Measurements from ENCODE around the gene KIF3A.

KIF3A gene

DNA sequence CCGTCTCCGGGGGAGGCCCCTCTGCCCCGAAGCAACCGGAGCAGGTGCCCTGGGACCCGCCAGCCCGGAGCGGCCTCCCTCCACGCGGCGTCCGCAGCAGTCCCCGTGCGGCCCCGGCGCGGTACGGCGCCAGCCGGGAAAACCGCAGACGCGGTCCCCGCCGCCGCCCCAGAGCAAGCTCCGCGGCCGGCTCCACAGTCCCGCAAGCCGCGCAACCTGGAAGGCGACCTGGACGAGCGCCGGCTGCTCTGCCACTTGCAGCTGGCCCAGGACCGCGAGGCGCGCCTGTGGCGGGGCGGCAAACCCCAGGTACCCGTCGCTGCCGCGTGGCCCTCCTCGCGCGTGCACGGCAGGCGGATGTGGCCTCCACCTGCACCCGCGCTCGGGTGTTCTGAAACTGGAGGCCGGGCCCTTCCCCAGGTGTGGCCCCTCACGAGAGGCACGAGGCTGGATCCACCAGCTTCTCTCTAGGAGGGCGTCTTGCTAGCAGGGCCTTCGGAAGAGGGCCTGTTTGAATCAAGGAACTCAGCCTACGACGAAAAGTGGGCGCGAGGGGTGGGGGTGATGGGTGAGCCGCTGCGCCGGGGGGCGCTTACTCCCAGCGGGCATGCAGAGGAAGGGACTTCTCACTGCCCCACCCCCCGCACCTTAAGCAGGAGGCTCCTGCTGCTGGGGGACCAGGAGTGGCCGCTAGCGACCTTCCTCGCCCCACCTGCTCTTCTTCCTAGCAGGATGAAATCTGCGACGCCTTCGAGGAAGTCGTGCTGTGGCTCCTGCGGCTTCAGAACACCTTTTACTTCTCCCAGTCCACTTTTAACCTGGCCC, 10.5 kb upstream of the KIF3A start:
- Histone ChIP-seq H3K4me3 (ENCODE audit: low read depth, low read length, poor library complexity, severe bottlenecking) (peak overlapping the region; percentile 69), H3K79me2 (ENCODE audit: insufficient read depth, low read length) (no peaks in the 10 kb centered on the region), H3K36me3 (ENCODE audit: insufficient read depth, low read length) (no peaks in the 10 kb centered on the region), H3K9ac (ENCODE audit: low read length) (peak overlapping the region; percentile 53), H3K9me3 (ENCODE audit: low read length) (no peaks in the 10 kb centered on the region), H2AFZ (ENCODE audit: low read length) (no peak overlapping the region), H3K4me1 (ENCODE audit: insufficient read depth, low read length, severe bottlenecking) (peaks cover 21% of the 10 kb centered on the region), H3K27ac (ENCODE audit: low read depth, low read length, poor library complexity, severe bottlenecking) (no peak overlapping the region), H3F3A (ENCODE audit: insufficient read depth, low read length) (no peaks in the 10 kb centered on the region), H4K20me1 (ENCODE audit: insufficient read depth, low read length) (no peaks in the 10 kb centered on the region), H3K4me2 (ENCODE audit: low read length) (peak overlapping the region; percentile 96), H3K27me3 (ENCODE audit: insufficient read depth, low read length) (peaks cover 3% of the 10 kb centered on the region; the same call in 1 of the 2 replicates), H3K9me2 (ENCODE audit: low read depth, low read length) (no peaks in the 10 kb centered on the region)
- no peak for TF ChIP-seq EZH2 (IDR thresholded peaks at IDR 0.05; ENCODE audit: borderline replicate concordance, low read length)
- TF ChIP-seq, protein P1, sequence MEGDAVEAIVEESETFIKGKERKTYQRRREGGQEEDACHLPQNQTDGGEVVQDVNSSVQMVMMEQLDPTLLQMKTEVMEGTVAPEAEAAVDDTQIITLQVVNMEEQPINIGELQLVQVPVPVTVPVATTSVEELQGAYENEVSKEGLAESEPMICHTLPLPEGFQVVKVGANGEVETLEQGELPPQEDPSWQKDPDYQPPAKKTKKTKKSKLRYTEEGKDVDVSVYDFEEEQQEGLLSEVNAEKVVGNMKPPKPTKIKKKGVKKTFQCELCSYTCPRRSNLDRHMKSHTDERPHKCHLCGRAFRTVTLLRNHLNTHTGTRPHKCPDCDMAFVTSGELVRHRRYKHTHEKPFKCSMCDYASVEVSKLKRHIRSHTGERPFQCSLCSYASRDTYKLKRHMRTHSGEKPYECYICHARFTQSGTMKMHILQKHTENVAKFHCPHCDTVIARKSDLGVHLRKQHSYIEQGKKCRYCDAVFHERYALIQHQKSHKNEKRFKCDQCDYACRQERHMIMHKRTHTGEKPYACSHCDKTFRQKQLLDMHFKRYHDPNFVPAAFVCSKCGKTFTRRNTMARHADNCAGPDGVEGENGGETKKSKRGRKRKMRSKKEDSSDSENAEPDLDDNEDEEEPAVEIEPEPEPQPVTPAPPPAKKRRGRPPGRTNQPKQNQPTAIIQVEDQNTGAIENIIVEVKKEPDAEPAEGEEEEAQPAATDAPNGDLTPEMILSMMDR (IDR thresholded peaks at IDR 0.05; ENCODE audit: low read length) = no peak

DNA sequence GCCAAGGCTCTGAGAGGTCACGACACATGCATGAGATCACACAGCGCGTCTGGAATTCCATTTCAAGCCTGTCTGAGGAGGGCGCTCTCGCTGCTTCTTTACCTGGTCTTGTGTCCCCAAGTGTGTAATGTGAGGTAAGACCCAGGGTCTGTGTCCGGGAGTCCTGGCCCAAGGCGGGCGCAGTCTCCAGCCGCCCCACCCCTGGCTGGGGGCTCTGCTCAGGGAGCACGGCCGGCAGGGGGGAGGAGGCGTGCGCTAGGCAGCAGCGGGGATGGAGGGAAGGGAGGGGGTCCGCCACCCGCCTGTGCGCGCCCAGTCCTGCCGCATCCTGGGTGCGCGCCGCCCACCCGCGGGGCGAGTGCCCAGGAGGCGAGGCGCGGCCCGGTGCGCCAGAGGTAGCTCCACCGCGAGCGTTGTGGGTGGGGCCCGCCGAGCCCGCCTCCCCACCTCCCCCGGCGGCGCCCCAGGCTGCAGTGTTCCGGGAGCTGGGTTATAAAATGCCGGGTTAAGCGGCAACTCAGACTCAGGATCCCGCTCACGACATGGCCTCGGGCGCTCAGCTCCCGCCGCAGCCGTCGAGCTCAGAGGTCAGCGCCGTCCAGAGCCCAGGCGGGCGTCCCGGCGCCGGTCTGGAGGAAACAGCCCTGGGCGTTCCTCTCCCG, 9.7 kb upstream of the KIF3A start, which contains the start of gene CCNI2:
TSS of gene CCNI2 (plus strand) at position 473 of the 662 bp plus-strand sequence. CDS start at position 543, 70 bp downstream.
- no peaks in the 10 kb centered on the region for H4K20me1 ChIP-seq (ENCODE audit: insufficient read depth, low read length)
- H3K4me1 ChIP-seq (ENCODE audit: insufficient read depth, low read length, severe bottlenecking) = peaks cover 21% of the 10 kb centered on the region
- no peak within 1 kb of the TSS for H3K27ac ChIP-seq (ENCODE audit: low read depth, low read length, poor library complexity, severe bottlenecking)
- H2AFZ ChIP-seq (ENCODE audit: low read length) = no peak within 1 kb of the TSS
- H3K36me3 ChIP-seq (ENCODE audit: insufficient read depth, low read length) = no peaks in the 10 kb centered on the region
- no peaks in the 10 kb centered on the region for H3F3A ChIP-seq (ENCODE audit: insufficient read depth, low read length)
- no peaks in the 10 kb centered on the region for H3K9me3 ChIP-seq (ENCODE audit: low read length)
- no peaks in the 10 kb centered on the region for H3K79me2 ChIP-seq (ENCODE audit: insufficient read depth, low read length)
- peak within 1 kb of the TSS; percentile 53 for H3K9ac ChIP-seq (ENCODE audit: low read length)
- H3K4me3 ChIP-seq (ENCODE audit: low read depth, low read length, poor library complexity, severe bottlenecking) = peak within 1 kb of the TSS; percentile 69
- TF ChIP-seq EZH2 (IDR thresholded peaks at IDR 0.05; ENCODE audit: borderline replicate concordance, low read length) = no peak
- TF ChIP-seq, protein P1 (IDR thresholded peaks at IDR 0.05; ENCODE audit: low read length) = peak; percentile 66
- peak within 1 kb of the TSS; percentile 96 for H3K4me2 ChIP-seq (ENCODE audit: low read length)
- no peaks in the 10 kb centered on the region for H3K9me2 ChIP-seq (ENCODE audit: low read depth, low read length)
- H3K27me3 ChIP-seq (ENCODE audit: insufficient read depth, low read length) = peaks cover 3% of the 10 kb centered on the region; the same call in 1 of the 2 replicates

DNA sequence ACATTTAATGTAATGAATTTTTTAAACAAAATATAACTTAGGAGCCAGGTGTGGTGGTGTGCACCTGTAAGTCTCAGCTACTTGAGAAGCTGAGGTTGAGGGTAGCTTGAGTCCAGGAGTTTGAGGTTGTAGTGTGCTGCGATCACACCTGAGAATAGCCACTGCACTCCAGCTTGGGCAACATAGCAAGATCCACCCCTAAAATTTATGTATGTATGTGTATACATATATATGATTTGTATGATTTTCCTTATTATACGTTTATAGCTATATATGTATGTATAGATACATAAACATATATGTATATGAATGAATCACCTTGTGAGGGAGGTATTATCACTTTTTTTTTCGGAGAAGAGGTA, 9.2 kb upstream of the KIF3A start:
- H3K4me3 ChIP-seq (ENCODE audit: low read depth, low read length, poor library complexity, severe bottlenecking) = peak overlapping the region; percentile 69
- peak overlapping the region; percentile 96 for H3K4me2 ChIP-seq (ENCODE audit: low read length)
- H3K9me2 ChIP-seq (ENCODE audit: low read depth, low read length) = no peaks in the 10 kb centered on the region
- H3K27me3 ChIP-seq (ENCODE audit: insufficient read depth, low read length) = peaks cover 3% of the 10 kb centered on the region; the same call in 1 of the 2 replicates
- H3K27ac ChIP-seq (ENCODE audit: low read depth, low read length, poor library complexity, severe bottlenecking) = no peak overlapping the region
- TF ChIP-seq, protein P1 (IDR thresholded peaks at IDR 0.05; ENCODE audit: low read length) = no peak
- no peak for TF ChIP-seq EZH2 (IDR thresholded peaks at IDR 0.05; ENCODE audit: borderline replicate concordance, low read length)
- no peaks in the 10 kb centered on the region for H3K9me3 ChIP-seq (ENCODE audit: low read length)
- H3K36me3 ChIP-seq (ENCODE audit: insufficient read depth, low read length) = no peaks in the 10 kb centered on the region
- no peaks in the 10 kb centered on the region for H4K20me1 ChIP-seq (ENCODE audit: insufficient read depth, low read length)
- H2AFZ ChIP-seq (ENCODE audit: low read length) = no peak overlapping the region
- H3K4me1 ChIP-seq (ENCODE audit: insufficient read depth, low read length, severe bottlenecking) = peaks cover 19% of the 10 kb centered on the region
- H3K79me2 ChIP-seq (ENCODE audit: insufficient read depth, low read length) = no peaks in the 10 kb centered on the region
- H3K9ac ChIP-seq (ENCODE audit: low read length) = no peak overlapping the region
- H3F3A ChIP-seq (ENCODE audit: insufficient read depth, low read length) = no peaks in the 10 kb centered on the region
